Activated CD4-positive, alpha-beta T cell treated with anti-CD3 and anti-CD28 coated beads, Interleukin-2, amount 50 U/mL, for 24 hours (primary cell): ENCODE results near the gene MLLT1.

ENCODE experiments used
- DNase-seq, 2 donors: peaks; one replicate each; pipeline ENCODE4 v3.0.0-alpha.2; 2020; ENCODE audit warnings: low read depth in 1 of 2, low spot score in 1 of 2

Gene MLLT1

GRCh38 chr19:6223461-6224307, 56.1 kb downstream of the MLLT1 start:
- no peak for DNase-seq

GRCh38 chr19:6222884-6223283, 56.9 kb downstream of the MLLT1 start:
- no peak for DNase-seq

- no peak for DNase-seq
Observed at GRCh38 chr19:6221878-6222746, 57.7 kb downstream of the MLLT1 start.

- no peak for DNase-seq
Observed at GRCh38 chr19:6221220-6221877, 58.4 kb downstream of the MLLT1 start.

GRCh38 chr19:6220385-6221191, 59.2 kb downstream of the MLLT1 start:
- no peak for DNase-seq

- DNase-seq, result no peak
Observed at GRCh38 chr19:6219586-6220290, 60.0 kb downstream of the MLLT1 start.

- no peak for DNase-seq
Observed at GRCh38 chr19:6219147-6219525, 60.6 kb downstream of the MLLT1 start.

GRCh38 chr19:6218491-6219146, 61.2 kb downstream of the MLLT1 start:
- peak; percentile 72 to 80 for DNase-seq

GRCh38 chr19:6217752-6218334, 61.9 kb downstream of the MLLT1 start:
- DNase-seq, result no peak

GRCh38 chr19:6216996-6217751, 62.6 kb downstream of the MLLT1 start:
- no peak for DNase-seq

GRCh38 chr19:6216236-6216995, 63.4 kb downstream of the MLLT1 start:
- no peak for DNase-seq

GRCh38 chr19:6215701-6216235, 64.0 kb downstream of the MLLT1 start:
- DNase-seq, result no peak

- no peak for DNase-seq
Observed at GRCh38 chr19:6214881-6215541, 64.8 kb downstream of the MLLT1 start.

- no peak for DNase-seq
Observed at GRCh38 chr19:6213696-6214641, 65.8 kb downstream of the MLLT1 start.

GRCh38 chr19:6213266-6213595, 66.5 kb downstream of the MLLT1 start:
- no peak for DNase-seq
